ENCODE results near the gene KCTD2.
A peak's percentile ranks its signal among the peaks of the same experiment; 100 is the strongest.
"Not testable (repeated sequence)": the region's sequence is repeated elsewhere in the genome, so short reads cannot be mapped to it uniquely, and the experiment has no call there.

The KCTD2 gene, protein sequence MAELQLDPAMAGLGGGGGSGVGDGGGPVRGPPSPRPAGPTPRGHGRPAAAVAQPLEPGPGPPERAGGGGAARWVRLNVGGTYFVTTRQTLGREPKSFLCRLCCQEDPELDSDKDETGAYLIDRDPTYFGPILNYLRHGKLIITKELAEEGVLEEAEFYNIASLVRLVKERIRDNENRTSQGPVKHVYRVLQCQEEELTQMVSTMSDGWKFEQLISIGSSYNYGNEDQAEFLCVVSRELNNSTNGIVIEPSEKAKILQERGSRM

DNA sequence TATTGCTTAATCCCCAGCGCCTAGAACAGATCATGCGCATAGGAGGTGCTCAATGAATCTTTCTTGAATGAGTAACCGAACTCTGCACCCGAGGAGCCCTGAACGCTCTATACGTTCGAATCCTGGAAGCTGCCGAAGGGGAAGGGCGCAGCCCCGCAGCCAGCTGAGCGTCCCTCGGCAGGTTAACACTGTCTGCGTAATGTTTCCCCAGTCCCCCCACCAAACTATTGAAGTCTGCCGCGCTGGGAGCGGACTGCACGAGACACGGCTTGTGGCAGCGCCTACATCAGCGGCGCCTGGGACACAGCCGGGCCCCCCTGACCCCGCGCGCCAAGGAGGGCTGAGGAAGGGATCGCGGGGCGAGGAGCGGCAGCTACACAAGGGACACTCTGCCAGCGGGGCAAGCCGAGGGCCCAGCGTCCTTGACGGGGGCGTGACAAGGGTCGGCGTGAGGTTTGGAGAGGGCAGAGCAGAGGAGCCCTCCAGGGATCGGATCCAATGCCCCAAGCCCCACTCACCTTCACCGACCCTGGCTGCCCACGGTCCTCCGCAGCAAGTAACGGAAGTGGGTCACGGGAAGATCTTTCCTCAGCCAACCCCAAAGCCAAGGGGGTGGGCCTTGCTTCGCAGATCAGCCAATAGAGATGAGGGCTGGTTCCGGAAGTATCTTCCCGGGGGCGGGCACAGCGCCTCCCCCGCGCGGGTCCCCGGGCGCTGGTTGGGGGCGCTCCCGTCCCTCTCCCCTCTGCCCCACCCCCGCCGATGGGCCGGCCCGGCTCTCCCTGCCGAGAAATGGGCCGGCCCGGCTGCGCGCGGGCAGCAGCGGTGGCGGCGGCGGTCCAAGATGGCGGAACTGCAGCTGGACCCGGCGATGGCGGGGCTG lies at the start of gene KCTD2, which contains the start of gene ATP5PD:
Gene KCTD2 (plus strand): TSS at position 819 of the 883 bp plus-strand sequence. CDS start 26 bp downstream, at position 845.
Gene ATP5PD (minus strand): TSS at position 563 of the 883 bp plus-strand sequence. CDS start 4,319 bp downstream, outside the sequence.
- DNase-seq (ENCODE audit: low spot score): peak; percentile 95

DNA sequence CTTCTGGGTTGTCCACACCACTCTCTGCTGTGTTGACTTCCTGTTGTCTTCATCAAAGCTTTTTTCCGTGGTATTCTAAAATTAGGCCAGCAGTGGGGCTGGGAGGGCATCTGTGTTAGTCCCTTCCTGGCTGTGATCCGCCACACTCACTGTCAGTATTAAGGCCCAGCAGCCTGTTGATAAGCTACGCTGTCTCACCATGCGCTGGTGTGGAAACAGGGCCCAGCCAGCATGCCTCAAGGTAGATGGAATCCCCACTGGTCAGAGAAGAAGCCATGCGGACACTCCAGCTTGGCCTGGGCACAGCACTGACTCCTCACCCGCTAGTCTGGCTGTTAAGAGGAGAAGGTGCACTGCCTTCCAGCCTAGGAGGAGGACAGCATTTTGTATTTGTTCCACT lies 48.2 kb upstream of the KCTD2 start:
- no peak for DNase-seq (ENCODE audit: low spot score)

DNA sequence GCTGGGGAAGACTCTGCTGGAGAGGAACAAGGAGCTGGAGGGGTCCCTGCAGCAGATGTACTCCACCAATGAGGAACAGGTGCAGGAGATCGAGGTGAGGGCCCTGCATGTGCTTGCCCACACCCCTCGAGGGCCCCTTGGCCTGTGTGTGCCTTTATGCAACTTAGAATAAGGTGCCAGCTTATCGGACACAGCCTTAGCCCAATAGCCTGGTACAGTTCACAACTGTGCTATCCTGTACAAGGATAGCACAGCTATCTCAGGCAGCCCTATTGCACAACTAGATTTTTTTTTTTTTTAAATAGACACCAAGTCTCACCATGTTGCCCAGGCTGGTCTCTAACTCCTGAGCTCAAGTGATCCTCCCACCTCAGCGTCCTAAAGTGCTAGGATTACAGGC lies 47.5 kb upstream of the KCTD2 start:
- DNase-seq (ENCODE audit: low spot score): no peak

DNA sequence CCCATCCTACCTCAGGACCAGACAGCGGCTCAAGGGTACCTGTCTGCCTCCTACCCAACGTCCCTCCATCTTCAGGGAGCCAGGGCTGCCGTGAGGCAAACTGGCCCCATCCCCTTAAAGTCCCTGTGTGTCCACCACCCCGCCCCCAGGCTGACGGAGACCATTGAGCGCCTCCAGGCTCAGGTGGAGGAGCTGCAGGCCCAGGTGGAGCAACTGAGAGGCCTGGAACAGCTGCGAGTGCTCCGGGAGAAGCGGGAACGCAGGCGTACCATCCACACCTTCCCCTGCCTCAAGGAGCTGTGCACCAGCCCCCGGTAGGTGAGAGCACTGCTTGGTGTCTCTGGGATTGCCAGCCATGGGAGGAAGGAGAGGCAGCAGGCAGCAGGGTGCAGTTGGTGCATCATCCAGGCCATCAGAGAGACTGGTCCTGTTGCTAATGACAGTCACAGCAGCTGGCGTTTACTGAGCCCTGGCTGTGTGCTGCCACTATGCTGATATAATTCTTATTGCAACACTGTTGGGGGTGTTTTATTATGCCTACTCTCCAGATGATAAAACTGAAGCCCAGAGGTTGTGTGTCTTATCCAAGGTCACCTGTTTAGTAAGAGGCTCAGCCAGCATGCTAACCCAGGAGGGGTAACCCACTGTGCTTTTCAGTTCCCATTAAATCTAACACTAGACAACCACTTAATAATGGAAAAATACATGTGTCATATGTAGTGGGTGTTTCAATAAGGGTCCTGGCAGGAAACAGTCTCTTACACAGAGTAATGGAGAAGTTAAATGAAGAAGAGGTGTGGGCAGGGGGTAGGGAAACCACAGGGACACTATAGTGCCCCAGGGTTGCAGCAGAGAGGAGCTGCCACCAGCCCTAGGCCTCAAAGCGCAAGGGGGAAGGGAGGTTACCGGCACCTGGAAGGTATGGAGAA lies 44.8 kb upstream of the KCTD2 start:
- DNase-seq (ENCODE audit: low spot score): no peak

DNA sequence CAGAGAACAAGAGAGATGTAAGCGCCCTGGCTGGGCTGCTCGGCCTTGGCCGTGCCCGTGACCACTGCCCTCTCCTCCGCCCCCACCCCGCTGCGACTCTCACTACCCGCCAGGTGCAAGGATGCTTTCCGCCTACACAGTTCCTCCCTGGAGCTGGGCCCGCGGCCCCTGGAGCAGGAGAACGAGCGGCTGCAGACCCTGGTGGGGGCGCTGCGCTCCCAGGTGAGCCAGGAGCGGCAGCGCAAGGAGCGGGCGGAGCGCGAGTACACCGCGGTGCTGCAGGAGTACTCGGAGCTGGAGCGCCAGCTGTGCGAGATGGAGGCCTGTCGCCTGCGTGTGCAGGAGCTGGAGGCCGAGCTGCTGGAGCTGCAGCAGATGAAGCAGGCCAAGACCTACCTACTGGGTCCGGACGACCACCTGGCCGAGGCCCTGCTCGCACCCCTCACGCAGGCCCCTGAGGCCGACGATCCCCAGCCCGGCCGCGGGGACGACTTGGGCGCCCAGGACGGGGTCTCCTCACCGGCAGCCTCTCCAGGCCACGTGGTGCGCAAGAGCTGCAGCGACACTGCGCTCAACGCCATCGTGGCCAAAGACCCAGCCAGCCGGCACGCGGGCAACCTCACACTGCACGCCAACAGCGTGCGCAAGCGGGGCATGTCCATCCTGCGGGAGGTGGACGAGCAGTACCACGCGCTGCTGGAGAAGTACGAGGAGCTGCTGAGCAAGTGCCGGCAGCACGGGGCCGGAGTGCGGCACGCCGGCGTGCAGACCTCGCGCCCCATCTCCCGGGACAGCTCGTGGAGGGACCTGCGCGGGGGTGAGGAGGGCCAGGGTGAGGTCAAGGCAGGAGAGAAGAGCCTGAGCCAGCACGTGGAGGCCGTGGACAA lies 43.7 kb upstream of the KCTD2 start:
- no peak for DNase-seq (ENCODE audit: low spot score)

DNA sequence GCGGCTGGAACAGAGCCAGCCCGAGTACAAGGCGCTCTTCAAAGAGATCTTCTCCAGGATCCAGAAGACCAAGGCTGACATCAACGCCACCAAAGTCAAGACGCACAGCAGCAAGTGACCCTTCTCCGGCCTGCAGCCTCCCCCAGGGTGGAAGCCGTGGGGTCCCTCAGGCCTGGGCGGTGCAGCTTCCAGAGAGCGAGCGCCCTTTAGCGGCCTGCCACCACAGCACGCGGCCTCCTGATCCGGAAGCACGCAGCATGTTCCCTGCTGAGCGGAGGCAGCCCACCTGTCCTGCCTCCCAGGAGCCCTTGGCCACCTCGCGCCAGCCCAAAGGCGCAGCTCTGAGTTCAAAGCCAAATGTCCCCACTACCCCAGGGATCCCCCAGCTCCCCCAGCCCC lies 43.1 kb upstream of the KCTD2 start:
- DNase-seq (ENCODE audit: low spot score): no peak

DNA sequence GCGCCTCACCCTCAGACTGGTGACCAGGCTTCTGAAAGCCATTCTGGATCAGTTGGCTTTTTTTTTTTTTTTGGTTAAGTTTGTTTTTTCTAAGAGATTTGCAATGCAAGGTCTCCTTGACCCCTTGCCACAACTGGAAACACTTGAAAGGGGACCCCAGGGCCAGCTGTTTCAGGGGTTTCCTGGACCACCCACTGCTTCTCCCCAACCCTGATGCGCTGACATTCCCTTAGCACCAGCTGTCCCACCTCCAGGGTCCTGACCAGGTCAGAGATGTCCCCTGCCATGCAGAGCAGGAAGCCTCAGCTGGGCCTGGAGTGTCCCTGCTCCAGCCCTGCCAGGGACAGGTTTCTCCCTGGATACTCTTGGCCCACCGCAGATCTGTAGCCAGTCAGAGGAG lies 42.7 kb upstream of the KCTD2 start:
- DNase-seq (ENCODE audit: low spot score): no peak

DNA sequence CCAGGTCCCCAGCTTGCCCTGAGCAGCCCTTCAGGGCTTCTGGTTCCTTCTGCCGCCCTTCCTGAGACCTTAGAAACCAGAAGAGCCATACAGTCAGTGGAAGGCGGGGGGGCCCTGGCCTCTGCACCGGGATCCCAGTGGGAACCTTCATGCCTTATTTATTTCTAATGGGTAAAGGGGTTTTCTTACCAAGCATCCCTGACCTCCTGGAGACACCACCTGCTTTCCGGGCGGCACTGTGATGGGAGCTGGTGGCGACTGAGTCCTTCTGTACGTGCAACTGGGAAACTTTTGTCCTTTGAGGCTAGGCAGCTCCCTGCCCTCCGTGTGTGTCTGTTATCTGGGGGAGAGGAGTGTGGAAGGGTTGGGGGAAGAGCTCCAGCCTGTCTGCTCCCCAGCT lies 41.7 kb upstream of the KCTD2 start:
- no peak for DNase-seq (ENCODE audit: low spot score)

DNA sequence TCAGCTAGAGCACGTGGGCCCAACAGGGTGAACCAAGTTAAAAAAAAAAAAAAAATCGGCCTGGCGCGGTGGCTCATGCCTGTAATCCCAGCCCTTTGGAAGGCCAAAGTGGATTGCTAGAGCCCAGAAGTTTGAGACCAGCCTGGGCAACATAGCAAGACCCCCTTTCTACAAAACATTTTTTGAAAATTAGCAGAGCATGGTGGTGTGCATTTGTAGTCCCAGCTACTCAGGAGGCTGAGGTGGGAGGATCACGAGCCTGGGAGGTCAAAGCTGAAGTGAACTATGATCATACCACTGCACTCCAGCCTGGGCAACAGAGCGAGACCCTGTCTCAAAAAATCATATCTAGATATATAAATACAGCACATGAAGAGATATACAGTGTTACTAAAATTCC lies 40.9 kb upstream of the KCTD2 start:
- not testable (repeated sequence) for DNase-seq (ENCODE audit: low spot score)

DNA sequence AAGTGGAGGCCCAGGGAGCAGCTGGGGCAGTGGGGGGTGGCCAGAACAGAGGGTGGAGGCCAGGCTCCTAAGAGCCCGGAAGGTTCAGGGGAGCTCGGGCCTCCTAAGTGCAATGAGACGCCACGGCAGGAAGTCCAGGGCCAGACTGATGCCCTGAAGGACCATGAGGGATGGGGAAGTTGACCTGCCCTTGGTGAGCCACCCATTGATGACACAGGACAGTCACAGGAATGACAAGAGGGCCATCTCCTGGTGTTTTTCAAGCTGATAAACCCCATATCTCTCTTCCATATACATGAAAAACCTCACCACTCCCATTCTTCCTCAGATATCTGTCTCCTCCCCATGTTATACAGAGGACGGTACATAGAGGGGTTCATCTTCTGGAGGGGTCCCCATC lies 40.4 kb upstream of the KCTD2 start:
- DNase-seq (ENCODE audit: low spot score): peak; percentile 32

DNA sequence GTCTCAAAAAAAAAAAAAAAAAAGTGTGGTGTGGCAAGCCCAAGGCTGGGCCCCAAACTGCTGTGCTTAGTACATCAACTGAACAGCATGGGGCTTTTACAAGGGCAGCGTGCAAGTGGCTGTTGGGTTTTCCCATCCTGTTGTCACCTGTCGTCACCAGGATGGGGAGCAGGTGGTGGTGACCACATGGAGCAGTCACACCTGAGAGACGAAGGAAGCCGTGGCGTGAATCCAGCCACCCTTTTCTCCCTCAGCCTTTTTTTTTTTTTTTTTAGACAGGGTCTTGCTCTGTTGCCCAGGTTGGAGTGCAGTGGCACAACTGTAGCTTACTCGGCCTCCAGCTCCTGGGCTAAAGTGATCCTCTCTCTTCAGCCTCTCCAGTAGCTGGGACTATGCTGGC lies 38.7 kb upstream of the KCTD2 start:
- no peak for DNase-seq (ENCODE audit: low spot score)

DNA sequence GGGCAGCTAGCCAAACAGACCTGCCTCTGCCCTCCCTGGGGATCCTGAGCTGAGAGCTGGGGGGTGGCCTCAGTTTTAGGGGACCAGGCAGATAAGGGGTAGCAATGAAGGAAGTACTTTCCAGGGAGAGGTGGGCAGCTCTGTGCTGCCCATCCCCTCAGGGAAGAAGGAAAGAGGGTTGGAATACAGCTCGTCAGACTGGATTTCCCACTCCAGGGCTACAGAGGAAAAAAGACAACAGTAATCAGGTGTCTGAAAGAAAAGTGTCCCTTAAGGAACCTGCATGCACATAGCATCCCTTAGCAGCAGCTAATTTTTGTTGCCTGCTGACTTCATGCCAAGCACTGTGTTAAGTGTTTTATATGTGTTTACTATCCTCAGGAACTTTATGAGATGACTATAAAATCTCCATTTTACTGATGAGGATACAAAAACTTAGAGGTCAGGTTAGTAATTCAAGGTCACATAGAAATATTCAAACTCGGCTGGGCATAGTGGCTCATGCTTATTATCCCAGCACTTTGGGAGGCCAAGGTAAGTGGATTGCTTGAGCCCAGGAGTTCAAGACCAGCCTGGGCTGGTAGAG lies 37.8 kb upstream of the KCTD2 start:
- DNase-seq (ENCODE audit: low spot score): no peak

DNA sequence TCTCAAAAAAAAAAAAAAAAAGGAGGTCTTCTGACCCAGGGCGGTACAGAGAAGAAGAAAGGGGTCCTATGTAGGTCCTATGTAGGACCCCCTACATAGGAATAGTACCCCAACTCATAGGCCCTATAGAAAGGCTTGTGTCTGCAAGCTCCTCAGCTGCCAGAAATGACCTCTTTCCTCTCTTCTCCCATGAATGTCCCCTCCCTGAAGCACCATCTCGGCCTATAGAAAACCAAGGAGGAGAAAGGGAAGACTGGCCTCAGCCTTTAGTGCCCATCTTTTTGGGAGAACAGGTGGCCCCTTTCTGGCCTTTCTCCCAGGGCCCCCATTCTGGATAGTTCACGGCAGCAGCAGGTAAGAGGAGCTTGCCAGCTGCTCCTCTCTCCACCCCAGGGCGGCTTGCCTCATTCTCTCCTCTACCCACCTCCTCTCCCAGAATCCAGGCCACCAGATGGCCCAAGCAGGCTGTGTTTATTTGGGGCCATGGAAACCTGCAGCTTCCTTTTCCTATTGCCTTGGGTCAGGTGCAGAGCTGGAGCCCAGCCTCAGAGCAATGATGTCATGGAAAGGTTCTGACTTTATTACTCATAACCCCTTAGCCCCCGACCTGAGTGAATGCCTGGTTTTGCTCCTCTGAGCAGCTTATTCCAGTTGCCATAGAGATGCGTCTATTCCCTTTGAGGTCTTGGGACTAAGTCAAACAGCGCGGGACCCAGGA lies 36.2 kb upstream of the KCTD2 start:
- no peak for DNase-seq (ENCODE audit: low spot score)

DNA sequence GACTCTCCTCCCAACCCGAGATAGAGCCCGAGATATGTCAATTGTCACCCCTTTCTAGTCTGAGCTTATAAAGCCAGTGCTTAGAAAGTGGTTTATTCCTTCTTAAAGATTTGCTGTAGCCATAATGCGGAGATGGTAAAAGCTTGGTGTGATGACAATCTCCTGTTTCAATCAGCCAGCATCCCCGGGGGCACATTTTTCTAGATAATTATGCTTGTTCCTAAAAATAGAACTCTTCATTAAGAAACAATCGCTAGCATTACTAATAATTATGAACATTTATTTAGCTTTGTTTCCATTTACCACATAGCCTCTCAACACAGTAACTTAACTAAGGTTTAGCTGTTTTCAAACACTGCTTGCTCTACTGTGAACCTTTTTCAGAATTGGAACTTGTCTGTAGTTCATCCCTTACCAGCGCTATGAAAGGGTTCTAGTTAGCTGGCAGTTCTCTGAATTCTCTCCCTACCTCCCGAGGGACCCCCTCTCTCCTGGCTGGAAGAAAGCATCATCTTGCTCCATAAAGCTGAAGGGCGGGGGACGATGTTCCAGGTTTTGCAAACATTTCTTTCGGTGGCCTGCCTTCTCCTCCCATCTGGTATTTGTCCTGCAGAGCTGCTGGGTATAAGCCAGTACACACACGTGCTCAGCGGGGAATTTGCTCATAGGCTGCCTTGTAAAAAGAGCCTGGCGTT lies 35.5 kb upstream of the KCTD2 start:
- no peak for DNase-seq (ENCODE audit: low spot score)

DNA sequence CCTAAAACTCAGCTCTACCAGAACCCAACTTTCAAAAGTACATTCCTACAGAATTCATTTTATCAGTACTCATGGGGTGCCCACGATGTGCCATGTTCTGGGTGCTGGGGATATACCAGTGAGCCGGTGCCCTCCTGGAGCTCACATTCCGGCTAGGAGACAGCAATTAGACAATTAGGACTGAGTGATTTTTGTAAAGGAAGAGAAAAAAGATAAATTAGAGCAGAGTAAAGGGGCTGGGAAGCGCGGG lies 35.0 kb upstream of the KCTD2 start:
- no peak for DNase-seq (ENCODE audit: low spot score)

DNA sequence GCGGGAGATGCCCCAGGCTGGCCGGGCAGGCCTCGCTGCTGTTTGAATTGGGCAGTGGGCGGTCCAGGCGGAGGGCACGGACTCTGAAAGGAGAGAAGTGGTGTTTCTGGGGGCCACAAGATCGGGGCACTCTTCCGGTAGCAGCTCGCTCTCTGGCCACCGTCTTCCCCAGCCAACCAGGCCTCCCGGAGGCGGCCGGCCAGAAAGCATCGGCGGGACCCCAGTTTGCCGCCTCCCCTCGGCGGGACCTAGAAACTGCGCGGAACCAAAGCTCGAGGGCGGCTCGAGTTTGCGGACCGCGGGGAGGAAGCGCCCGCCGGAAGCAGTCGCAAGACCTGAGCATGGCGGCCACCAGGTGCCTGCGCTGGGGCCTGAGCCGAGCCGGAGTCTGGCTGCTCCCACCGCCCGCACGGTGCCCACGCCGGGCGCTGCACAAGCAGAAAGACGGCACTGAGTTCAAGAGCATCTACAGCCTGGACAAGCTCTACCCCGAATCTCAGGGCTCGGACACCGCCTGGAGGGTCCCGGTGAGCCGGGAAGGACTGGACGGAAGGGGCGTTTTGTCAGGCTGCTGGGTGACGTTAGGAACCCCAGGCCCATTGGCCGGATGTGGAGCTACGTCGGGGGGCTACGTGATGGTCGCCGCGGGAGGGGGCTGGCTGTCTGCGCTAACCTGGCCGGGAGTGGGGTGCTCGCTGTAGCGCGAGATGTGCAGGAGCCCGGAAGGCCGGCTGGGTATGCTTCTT lies 34.5 kb upstream of the KCTD2 start, which contains the start of gene MRPL58:
Gene MRPL58 (plus strand): TSS at position 325 of the 746 bp plus-strand sequence. CDS start 17 bp downstream, at position 342.
- DNase-seq (ENCODE audit: low spot score): peak; percentile 80

DNA sequence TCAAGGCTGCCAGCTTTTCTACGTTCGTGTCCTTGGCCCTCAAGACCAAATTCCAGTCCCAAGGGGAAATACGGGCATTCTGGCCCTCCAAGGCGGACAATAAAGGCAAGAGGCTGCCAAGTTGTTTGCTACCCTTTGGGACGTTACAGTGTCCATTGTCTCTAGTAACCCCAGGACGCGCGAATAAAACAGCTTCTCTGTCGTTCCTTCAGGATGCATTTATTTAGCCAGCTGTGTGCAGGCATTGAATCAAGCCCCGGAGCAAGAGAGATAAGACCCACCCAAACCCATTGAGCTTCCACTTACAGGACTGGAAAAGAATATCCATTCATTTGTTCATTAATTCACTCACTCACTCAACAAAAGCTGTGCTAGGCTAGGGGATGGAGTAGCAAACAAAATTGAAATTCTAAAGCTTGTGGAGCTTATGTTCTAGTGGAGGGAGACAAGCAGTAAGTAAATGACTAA lies 33.9 kb upstream of the KCTD2 start:
- peak; percentile 14 for DNase-seq (ENCODE audit: low spot score)

DNA sequence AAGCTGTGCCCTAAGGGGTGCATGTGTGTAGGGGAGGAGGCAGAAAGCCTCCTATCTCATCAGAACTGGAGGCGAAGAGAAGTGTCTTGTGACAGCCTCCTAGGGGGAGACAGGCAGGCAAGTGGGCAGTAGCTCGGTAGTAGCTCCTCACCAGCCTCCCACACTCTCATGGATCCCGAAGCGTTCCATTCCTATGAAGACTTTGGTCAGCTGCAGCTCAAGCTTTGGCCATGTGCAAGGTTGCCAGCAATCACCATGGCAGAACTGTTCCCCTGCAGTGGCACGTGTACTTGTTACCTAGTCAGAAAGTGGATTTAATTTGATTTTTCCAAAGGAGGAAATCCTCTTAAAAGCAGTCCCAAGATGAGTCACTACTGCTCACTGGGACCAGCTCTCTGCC lies 27.9 kb upstream of the KCTD2 start:
- no peak for DNase-seq (ENCODE audit: low spot score)

DNA sequence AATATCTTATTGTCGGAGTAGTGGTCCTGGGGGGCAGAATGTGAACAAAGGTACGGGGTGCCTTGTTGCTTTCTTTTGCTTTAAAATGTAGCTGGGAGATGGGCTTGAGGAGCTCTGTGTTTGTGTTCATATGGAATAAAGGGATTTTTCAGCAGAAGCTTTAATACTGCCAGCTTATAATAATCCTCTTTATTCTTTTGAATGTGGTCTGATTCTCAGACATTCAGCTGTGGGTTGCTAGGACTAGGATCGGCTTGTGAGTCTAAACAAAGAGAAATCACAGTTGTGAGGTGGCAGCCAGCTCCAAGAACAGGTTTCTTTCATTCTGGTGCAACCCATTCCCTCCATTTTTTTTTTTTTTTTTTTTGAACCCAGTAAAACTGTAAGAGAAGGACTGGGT lies 27.3 kb upstream of the KCTD2 start:
- DNase-seq (ENCODE audit: low spot score): no peak
